ENCODE measurements around the gene CEP131.

CEP131 gene

DNA sequence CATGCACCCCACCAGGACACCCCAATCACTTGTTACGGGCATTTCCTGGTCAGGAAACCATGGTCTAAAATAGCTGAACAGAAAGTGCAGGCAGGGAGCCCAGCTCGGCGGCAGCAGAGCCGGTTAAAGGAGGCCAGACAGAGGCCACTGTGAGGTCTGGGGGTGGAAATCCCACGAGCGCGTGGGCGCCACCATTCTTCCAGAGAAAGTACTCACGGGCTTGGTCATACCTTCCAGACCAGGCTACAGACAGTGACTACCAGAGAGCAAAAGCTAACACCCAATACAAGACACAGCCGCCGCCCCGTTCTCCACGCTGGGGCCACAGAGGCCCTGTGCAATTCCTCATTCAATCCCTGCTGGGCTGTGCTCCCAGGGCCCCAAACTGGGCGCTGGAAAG lies 11.9 kb downstream of the CEP131 start:
- peak overlapping the region; percentile 12 for H4K8ac ChIP-seq (ENCODE audit: low read length)
- WGBS, result 85% methylated on average over 14 of the region's 14 CpGs
- H2AK5ac ChIP-seq (ENCODE audit: low read length, severe bottlenecking), result no peak overlapping the region
- H3K9ac ChIP-seq (ENCODE audit: low read length), result peak overlapping the region; percentile 15
- no peak overlapping the region for H2BK12ac ChIP-seq (ENCODE audit: low read length in 2 of 2)
- no peak overlapping the region for H3K14ac ChIP-seq (ENCODE audit: low read length in 2 of 2)
- no peak overlapping the region for H2BK15ac ChIP-seq (ENCODE audit: low read depth, poor library complexity, severe bottlenecking)
- H3K4me3 ChIP-seq (ENCODE audit: insufficient read depth in 1 of 2, low read depth in 1 of 2, low read length in 2 of 2), result no peak overlapping the region
- H2BK5ac ChIP-seq (ENCODE audit: low read depth, low read length, poor library complexity, severe bottlenecking), result no peak overlapping the region
- no peak overlapping the region for H3K4me2 ChIP-seq (ENCODE audit: low read length, poor library complexity, severe bottlenecking)
- H3K18ac ChIP-seq (ENCODE audit: low read depth in 1 of 2, low read length in 2 of 2), result no peak overlapping the region
- H3K27me3 ChIP-seq (ENCODE audit: control insufficient read depth in 1 of 2, insufficient read depth in 1 of 2, low read length in 2 of 2), result no peaks in the 10 kb centered on the region
- H3K4me1 ChIP-seq (ENCODE audit: control insufficient read depth, insufficient read depth, low read depth, low read length), result peaks cover 10% of the 10 kb centered on the region
- DNase-seq, result no peak
- no peaks in the 10 kb centered on the region for H3K9me3 ChIP-seq (ENCODE audit: control insufficient read depth, low read length)
- no peak overlapping the region for H3K27ac ChIP-seq (ENCODE audit: low read length, poor library complexity, severe bottlenecking)
- peaks cover 18% of the 10 kb centered on the region for H3K79me1 ChIP-seq (replicated peaks; ENCODE audit: low read length, poor library complexity, severe bottlenecking)
- H2AFZ ChIP-seq (ENCODE audit: low read depth, low read length), result no peak overlapping the region
- H3K23ac ChIP-seq (ENCODE audit: low read length in 2 of 2), result no peak overlapping the region
- no peak overlapping the region for H2BK120ac ChIP-seq (ENCODE audit: low read depth, low read length)
- no peak overlapping the region for H4K91ac ChIP-seq (ENCODE audit: low read length)
- H3K4ac ChIP-seq (ENCODE audit: low read depth in 1 of 2, low read length in 2 of 2), result peak overlapping the region in 1 of 2 experiments; percentile 17
- peaks cover 0 to 35% of the 10 kb centered on the region in 2 experiments for H3K36me3 ChIP-seq (ENCODE audit: control insufficient read depth in 1 of 2, insufficient read depth in 2 of 2, low read depth in 1 of 2, low read length in 2 of 2)

GRCh38 chr17:81210466-81210865 lies 12.3 kb downstream of the CEP131 start:
- 95% methylated on average over 7 of the region's 10 CpGs for WGBS
- Histone ChIP-seq H3K36me3 (ENCODE audit: control insufficient read depth in 1 of 2, insufficient read depth in 2 of 2, low read depth in 1 of 2, low read length in 2 of 2) (peaks cover 0 to 35% of the 10 kb centered on the region in 2 experiments), H3K23ac (ENCODE audit: low read length in 2 of 2) (no peak overlapping the region), H3K4ac (ENCODE audit: low read depth in 1 of 2, low read length in 2 of 2) (no peak overlapping the region), H3K14ac (ENCODE audit: low read length in 2 of 2) (no peak overlapping the region), H4K91ac (ENCODE audit: low read length) (no peak overlapping the region), H3K9ac (ENCODE audit: low read length) (peak overlapping the region; percentile 15), H2AFZ (ENCODE audit: low read depth, low read length) (no peak overlapping the region), H2BK12ac (ENCODE audit: low read length in 2 of 2) (no peak overlapping the region), H3K9me3 (ENCODE audit: control insufficient read depth, low read length) (no peaks in the 10 kb centered on the region), H2AK5ac (ENCODE audit: low read length, severe bottlenecking) (no peak overlapping the region), H2BK120ac (ENCODE audit: low read depth, low read length) (no peak overlapping the region), H3K4me3 (ENCODE audit: insufficient read depth in 1 of 2, low read depth in 1 of 2, low read length in 2 of 2) (no peak overlapping the region), H2BK15ac (ENCODE audit: low read depth, poor library complexity, severe bottlenecking) (no peak overlapping the region), H3K4me1 (ENCODE audit: control insufficient read depth, insufficient read depth, low read depth, low read length) (peaks cover 10% of the 10 kb centered on the region), H3K27ac (ENCODE audit: low read length, poor library complexity, severe bottlenecking) (no peak overlapping the region), H3K79me1 (replicated peaks; ENCODE audit: low read length, poor library complexity, severe bottlenecking) (peaks cover 18% of the 10 kb centered on the region), H3K27me3 (ENCODE audit: control insufficient read depth in 1 of 2, insufficient read depth in 1 of 2, low read length in 2 of 2) (no peaks in the 10 kb centered on the region), H4K8ac (ENCODE audit: low read length) (no peak overlapping the region), H2BK5ac (ENCODE audit: low read depth, low read length, poor library complexity, severe bottlenecking) (no peak overlapping the region), H3K18ac (ENCODE audit: low read depth in 1 of 2, low read length in 2 of 2) (no peak overlapping the region), H3K4me2 (ENCODE audit: low read length, poor library complexity, severe bottlenecking) (no peak overlapping the region)
- no peak for DNase-seq

- Histone ChIP-seq H3K4ac (ENCODE audit: low read depth in 1 of 2, low read length in 2 of 2) (no peak overlapping the region), H2BK5ac (ENCODE audit: low read depth, low read length, poor library complexity, severe bottlenecking) (no peak overlapping the region), H2BK120ac (ENCODE audit: low read depth, low read length) (no peak overlapping the region), H2AK5ac (ENCODE audit: low read length, severe bottlenecking) (no peak overlapping the region), H2AFZ (ENCODE audit: low read depth, low read length) (no peak overlapping the region), H4K91ac (ENCODE audit: low read length) (no peak overlapping the region), H3K79me1 (replicated peaks; ENCODE audit: low read length, poor library complexity, severe bottlenecking) (peaks cover 18% of the 10 kb centered on the region), H3K36me3 (ENCODE audit: control insufficient read depth in 1 of 2, insufficient read depth in 2 of 2, low read depth in 1 of 2, low read length in 2 of 2) (peaks cover 0 to 39% of the 10 kb centered on the region in 2 experiments), H3K23ac (ENCODE audit: low read length in 2 of 2) (no peak overlapping the region), H3K18ac (ENCODE audit: low read depth in 1 of 2, low read length in 2 of 2) (no peak overlapping the region), H3K9ac (ENCODE audit: low read length) (no peak overlapping the region), H4K8ac (ENCODE audit: low read length) (no peak overlapping the region), H3K9me3 (ENCODE audit: control insufficient read depth, low read length) (no peaks in the 10 kb centered on the region), H3K14ac (ENCODE audit: low read length in 2 of 2) (no peak overlapping the region), H2BK15ac (ENCODE audit: low read depth, poor library complexity, severe bottlenecking) (no peak overlapping the region), H3K4me3 (ENCODE audit: insufficient read depth in 1 of 2, low read depth in 1 of 2, low read length in 2 of 2) (no peak overlapping the region), H3K27ac (ENCODE audit: low read length, poor library complexity, severe bottlenecking) (no peak overlapping the region), H3K4me1 (ENCODE audit: control insufficient read depth, insufficient read depth, low read depth, low read length) (peaks cover 10% of the 10 kb centered on the region), H3K4me2 (ENCODE audit: low read length, poor library complexity, severe bottlenecking) (no peak overlapping the region), H3K27me3 (ENCODE audit: control insufficient read depth in 1 of 2, insufficient read depth in 1 of 2, low read length in 2 of 2) (no peaks in the 10 kb centered on the region), H2BK12ac (ENCODE audit: low read length in 2 of 2) (no peak overlapping the region)
- 98% methylated on average over 16 of the region's 16 CpGs for WGBS
- DNase-seq, result no peak
Observed at GRCh38 chr17:81209141-81209540, 13.6 kb downstream of the CEP131 start.

GRCh38 chr17:81208651-81209050 lies 14.1 kb downstream of the CEP131 start:
- Histone ChIP-seq H3K9me3 (ENCODE audit: control insufficient read depth, low read length) (no peaks in the 10 kb centered on the region), H2BK5ac (ENCODE audit: low read depth, low read length, poor library complexity, severe bottlenecking) (no peak overlapping the region), H2BK12ac (ENCODE audit: low read length in 2 of 2) (no peak overlapping the region), H2AK5ac (ENCODE audit: low read length, severe bottlenecking) (no peak overlapping the region), H3K4ac (ENCODE audit: low read depth in 1 of 2, low read length in 2 of 2) (no peak overlapping the region), H2BK120ac (ENCODE audit: low read depth, low read length) (no peak overlapping the region), H3K4me3 (ENCODE audit: insufficient read depth in 1 of 2, low read depth in 1 of 2, low read length in 2 of 2) (no peak overlapping the region), H3K79me1 (replicated peaks; ENCODE audit: low read length, poor library complexity, severe bottlenecking) (peaks cover 17% of the 10 kb centered on the region), H3K36me3 (ENCODE audit: control insufficient read depth in 1 of 2, insufficient read depth in 2 of 2, low read depth in 1 of 2, low read length in 2 of 2) (peaks cover 0 to 43% of the 10 kb centered on the region in 2 experiments), H2BK15ac (ENCODE audit: low read depth, poor library complexity, severe bottlenecking) (no peak overlapping the region), H4K8ac (ENCODE audit: low read length) (no peak overlapping the region), H3K4me1 (ENCODE audit: control insufficient read depth, insufficient read depth, low read depth, low read length) (peaks cover 10% of the 10 kb centered on the region), H3K27me3 (ENCODE audit: control insufficient read depth in 1 of 2, insufficient read depth in 1 of 2, low read length in 2 of 2) (no peaks in the 10 kb centered on the region), H3K4me2 (ENCODE audit: low read length, poor library complexity, severe bottlenecking) (no peak overlapping the region), H3K18ac (ENCODE audit: low read depth in 1 of 2, low read length in 2 of 2) (no peak overlapping the region), H3K23ac (ENCODE audit: low read length in 2 of 2) (no peak overlapping the region), H3K14ac (ENCODE audit: low read length in 2 of 2) (no peak overlapping the region), H3K9ac (ENCODE audit: low read length) (no peak overlapping the region), H2AFZ (ENCODE audit: low read depth, low read length) (no peak overlapping the region), H3K27ac (ENCODE audit: low read length, poor library complexity, severe bottlenecking) (no peak overlapping the region), H4K91ac (ENCODE audit: low read length) (peak overlapping the region; percentile 21)
- 96% methylated on average over 10 of the region's 10 CpGs for WGBS
- no peak for DNase-seq
